HG03175 (cell line): Measurements from ENCODE around the gene PTPRN2.

Experiments used
- ATAC-seq: cut with Tn5 transposase; IDR thresholded peaks from one replicate; pipeline ENCODE4 v1.9.1; 2021; ENCODE audit warnings: mild to moderate bottlenecking, moderate library complexity; ENCODE audit not compliant: unreplicated experiment

PTPRN2 gene

DNA sequence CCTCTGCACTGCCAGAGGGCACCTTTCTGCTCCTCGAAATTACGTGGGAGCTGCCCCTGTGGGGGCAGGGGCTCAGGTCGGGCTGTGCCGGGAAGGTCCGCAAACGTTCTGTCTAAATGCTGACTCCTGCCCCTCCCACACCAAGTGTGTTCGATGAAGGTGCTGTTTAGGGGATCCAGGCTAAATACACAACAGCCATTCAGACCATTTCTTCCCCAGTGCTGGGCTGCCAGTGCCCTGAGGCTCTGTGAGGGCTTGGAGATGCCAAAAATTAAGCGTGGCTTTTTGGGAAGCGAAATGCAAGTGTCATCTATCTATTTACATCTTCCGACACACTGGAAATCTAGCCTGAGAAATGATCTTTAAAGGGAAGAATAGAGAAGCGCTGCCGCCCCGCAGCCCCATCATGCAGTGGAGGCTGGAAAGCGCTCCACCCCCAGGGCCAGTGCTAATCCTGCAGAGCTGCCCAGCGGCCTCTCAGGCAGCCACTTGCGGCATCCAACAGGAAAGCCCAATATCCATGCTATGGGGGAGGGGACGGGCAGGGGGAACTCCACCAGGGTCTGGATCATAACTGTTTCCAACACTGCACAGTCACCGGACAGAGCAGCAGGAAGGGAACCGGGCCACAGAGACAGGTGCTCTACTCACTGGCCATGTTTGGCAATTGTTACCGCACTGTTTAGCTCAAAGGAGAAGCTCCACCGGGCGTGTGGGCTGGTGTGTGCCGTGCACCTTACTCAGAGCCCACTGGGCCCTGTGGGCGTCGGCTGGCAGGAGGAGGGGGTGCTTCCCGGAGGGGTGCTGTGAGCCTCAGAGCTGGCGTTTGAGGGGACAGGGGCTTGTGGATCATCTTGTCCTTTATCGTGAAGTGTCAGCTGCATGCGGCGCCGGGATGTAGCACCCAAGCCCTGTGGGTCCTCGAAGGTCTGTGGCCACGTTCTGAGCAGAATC, 1045.3 kb downstream of the PTPRN2 start:
- no peak for ATAC-seq

- ATAC-seq: no peak
These were observed 1046.1 kb downstream of the PTPRN2 start for GRCh38 chr7:157541295-157542067.

DNA sequence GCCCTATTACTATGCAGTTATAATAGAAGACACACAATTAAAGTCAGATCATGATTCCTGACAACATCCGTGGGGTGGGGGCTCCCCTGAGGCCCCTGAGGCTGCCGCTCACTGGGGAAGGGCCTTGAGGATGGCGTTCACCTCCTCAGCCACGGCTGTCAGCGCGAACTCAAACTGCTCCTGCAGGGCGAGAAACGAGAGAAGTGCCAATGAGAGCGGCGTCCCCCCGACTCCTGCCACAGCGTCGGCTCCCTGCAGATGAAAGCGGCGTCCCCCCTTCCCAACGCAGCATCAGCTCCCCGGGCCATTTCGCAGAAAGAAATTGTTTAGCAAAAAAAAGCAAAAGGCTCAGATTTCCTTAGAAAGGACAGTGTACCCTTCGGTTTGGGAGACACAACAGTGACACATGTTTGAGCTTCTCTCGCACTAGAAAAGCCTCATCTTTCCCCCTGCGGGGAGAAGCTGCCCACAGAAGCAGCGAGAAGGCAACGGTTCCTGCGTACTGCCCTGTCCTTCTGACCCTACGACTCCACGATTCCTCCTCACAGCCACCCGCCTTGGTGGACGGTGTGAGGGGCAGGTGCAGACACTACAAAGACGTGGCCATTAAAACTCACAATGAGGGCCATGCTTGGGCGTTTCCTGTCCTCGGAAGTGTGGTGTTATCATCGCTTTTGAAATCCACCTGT, 1046.9 kb downstream of the PTPRN2 start:
- no peak for ATAC-seq

- no peak for ATAC-seq
These were observed 1047.6 kb downstream of the PTPRN2 start for GRCh38 chr7:157540020-157540419.

DNA sequence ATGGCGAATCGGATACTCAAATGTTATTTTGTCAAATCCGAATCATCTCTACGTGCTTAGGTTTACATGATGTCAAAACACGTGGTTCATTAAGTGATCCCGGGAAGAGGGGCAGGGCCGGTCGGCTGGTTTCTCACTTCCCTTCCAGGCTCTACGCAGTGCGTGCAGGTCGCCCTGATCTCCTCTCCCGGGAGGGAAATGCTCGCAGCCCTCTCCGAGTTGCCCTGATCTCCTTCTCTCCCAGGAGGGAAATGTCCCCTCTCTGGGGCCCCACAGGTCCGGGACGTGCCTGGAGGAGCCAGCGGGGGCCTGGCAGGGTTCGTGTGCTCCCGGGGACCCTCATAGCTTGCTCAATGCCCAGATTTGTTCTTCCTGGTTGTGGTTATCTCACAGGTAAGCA, 1048.1 kb downstream of the PTPRN2 start:
- no peak for ATAC-seq

GRCh38 chr7:157538735-157539134, 1048.9 kb downstream of the PTPRN2 start:
- no peak for ATAC-seq

DNA sequence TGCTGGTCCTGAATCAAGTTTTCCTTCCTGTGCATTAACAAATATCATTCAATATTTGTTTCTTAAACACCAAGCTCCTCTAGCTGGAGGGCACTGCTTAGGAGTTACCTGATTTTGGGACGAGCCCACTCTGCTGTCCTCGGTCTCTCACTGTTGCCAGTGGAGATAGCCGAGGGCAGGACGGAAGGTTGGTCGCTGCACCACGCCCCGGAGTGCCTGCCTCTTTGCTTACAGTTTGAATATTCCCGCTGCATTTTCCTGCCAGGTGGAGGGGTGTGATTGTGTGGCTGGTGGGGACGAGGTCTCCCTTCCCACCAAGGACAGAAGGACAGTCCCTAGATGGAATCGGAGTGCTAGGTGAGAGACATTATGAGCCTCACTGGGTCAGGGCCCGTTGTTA, 1049.3 kb downstream of the PTPRN2 start:
- ATAC-seq: no peak

GRCh38 chr7:157537056-157537455, 1050.6 kb downstream of the PTPRN2 start:
- ATAC-seq: no peak

DNA sequence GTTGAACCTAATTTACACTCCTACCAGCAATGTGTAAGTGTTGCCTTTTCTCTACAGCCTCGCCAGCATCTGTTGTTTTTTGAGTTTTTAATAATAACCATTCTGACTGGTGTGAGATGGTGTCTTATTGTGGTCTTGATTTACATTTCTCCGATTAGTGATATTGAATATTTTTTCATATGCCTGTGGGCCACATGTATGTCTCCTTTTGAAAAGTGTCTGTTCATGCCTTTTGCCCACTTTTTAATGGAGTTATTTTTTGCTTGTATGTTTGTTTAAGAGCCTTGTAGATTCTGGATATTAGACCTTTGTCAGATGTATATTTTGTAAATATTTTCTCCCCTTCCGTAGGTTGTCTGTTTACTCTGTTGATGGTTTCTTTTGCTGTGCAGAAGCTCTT, 1055.6 kb downstream of the PTPRN2 start:
- ATAC-seq: no peak

DNA sequence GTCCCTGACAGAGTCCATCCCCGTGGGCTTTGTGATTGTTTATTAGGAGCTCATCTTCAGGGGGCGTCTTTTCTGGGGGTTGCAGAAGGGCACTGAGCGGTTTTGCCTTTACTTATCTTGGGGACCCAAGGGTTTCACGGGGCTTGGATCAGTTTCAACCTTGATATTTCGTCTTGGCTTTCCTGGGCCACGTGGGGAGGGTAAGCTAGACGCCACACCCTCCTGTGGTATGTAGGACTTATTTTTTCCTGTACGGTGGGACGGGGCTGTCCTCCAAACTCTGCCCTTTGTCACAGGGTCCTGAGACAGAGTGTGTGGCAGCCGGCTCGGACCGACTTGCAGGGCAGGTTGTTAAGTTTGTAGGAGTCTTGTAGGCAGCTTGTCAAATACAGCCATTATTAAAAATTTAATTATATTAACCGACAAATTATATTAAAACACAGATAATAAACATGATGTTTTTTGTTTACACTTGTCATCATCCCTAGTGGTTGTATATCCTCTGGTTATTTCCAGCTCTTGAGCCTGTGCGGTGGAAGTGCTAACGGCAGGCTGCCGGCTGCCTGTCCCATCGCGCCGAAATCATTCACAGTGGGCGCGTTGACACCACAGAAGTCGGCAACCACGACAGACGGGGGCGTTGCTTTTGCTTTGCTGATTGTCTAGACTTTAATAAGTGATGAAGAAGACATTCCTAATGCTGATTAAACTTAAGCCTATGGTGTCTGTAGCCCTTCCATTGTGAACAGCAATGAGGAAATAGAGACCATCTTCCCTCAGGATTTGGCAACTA, 1057.7 kb downstream of the PTPRN2 start:
- no peak for ATAC-seq

DNA sequence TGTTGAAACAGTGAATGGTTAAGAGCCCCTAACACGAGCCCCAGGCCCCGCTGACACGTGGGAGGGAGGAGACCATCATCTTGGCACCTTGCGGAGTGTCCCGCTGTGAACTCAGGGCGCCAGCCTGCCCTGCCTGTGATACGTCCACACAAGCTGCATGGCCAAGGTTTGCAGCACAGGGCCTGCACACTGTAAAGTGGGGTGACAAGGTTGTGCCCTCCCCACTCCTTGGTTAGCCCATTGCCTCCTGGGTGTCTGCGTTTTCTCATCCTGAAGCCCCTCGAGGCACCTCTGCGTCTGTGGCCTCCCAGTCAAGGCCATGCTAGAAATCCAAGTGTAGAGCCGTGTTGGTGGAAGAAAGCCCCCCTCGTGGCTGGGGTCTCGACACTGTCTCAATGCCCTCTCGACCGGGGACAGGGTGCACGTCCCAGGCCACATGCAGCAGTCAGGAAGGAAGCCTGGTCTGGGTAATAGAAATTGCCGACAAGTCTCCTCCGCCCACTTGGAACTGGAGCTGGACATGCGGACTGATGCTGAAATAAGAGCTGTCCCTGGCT, 1058.8 kb downstream of the PTPRN2 start:
- ATAC-seq: no peak

GRCh38 chr7:157527686-157528085, 1059.9 kb downstream of the PTPRN2 start:
- no peak for ATAC-seq

DNA sequence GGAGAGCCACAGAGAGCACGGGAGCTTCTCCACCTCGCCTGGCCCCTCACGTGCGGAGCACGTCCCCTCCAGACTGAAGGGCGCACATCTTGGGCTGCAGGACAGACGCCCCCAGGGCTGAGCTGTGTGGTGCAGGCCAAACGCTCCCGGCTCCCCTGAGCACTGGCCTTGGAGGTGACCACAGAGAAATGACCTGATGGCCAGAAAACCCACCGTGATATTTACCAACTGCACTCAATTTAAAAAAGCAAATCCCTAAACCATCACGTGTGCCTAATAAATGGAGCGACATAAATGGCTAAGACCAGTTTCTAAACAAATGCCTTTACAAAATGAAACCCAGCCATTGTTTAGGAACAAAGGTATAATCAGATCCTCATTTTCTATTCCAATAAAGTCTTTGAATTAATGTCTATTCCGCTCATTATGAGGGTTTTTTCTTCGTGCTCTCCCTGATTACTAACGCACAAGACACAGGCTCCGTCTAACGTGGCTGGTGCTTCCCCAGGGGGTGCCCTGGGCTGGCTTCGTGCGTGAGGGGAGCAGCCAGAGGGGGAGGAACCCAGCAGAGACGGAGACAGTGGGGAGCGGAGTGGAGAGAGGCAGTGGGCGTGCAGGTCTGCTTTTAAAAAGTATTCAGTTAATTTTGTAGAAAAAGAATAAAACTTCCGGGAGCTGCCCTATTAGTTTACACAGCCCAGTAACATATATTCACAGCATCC, 1060.5 kb downstream of the PTPRN2 start:
- ATAC-seq: no peak

DNA sequence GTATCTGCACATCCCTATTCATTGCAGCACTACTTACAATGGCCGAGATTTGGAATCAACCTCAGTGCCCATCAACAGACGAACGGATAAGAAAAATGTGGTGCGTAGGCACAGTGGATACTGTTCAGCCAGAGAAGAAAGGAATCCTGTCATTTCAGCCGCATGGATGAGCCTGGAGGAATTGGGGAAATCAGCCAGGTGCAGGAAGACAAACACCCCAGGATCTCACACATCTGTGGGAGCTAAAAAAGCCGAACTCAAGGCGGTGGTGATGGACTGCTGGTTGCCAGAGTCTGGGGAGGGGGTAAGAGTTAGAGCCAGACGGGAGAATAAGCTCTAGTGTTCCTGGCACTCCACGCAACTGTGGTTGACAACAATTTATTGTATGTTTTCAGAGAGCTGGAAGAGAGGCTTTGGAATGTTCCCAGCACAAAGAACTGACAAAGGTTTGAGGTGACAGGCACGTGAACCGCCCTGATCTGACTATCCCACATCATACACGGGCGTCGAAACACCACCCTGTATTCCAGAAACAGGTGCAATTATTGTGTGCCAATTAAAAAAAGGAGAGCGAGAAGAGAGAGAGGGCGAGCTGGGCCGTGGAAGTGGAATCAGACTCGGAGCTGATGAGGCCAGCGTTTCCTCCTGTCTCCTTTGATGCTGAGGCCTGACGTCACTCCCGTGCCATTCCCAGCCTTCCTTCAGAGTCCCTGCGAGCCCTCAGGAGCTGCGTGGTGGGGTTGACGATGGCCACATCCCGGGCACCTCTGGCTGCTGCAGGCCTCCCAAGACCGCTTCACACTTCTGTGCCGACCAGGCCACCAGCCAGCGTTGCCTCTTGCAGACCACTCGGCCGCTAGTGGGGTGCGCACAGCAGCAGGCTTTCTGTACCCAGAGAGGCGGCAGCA, 1061.4 kb downstream of the PTPRN2 start:
- no peak for ATAC-seq

DNA sequence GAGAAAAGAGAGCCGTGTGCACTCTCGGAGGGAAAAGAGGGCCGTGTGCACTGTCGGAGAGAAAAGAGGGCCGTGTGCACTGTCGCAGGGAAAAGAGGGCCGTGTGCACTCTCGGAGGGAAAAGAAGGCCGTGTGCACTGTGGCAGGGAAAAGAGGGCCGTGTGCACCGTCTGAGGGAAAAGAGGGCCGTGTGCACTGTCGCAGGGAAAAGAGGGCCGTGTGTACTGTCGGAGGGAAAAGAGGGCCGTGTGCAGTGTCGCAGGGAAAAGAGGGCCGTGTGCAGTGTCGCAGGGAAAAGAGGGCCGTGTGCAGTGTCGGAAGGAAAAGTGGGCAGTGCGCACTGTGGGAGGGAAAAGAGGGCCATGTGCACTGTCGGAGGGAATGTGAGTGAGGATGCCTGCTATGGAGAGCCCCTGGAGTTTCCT, 1062.1 kb downstream of the PTPRN2 start:
- no peak for ATAC-seq

DNA sequence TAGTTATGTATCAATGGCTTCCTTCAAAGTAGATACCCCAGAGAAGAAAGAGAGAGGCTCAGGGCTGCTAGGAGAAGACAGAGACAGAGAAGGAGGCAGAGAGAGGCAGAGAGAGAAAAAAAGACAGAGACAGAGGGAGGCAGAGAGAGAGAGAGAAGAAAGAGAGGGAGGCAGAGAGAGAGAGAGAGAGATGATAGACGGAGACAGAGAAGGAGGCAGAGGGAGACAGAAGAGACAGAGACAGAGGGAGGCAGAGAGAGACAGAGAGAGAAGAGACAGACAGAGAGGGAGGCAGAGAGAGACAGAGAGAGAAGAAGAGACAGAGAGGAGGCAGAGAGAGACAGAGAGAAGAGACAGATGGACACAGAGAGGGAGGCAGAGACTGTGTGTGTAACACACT, 1062.9 kb downstream of the PTPRN2 start:
- ATAC-seq: no peak

DNA sequence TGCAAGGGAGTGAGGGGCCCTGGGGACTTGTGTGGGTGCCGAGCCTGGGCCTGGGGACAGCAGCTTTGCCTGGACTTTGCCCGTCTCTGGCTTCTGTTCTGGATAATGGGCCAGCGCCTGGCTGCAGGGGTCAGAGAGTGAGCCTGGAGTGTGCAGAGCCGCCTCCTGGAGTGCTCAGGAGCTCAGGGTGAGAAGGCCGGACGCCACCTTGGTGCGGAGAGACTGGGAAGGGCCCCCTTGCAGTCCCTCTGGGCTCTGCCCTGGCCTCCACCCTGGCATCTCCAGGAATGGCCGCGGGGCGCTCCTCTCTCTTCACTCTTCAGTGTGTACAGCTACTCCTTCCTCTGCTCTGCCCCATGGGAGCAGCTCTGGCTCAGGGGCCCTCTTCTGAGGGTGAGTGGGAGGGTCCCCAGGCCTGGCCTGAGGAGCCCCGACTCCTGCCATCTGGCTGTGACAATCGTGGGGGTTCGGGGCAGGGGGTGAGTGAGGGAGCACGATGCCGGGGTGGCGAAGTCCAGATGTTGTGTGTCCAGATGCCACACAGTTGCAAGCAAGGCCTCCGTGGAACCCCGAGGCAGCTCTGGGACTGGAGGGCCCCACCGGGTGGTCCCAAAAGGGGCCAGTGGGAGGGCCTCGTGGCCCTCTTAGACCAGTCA, 1063.7 kb downstream of the PTPRN2 start:
- no peak for ATAC-seq

GRCh38 chr7:157523371-157523765, 1064.3 kb downstream of the PTPRN2 start:
- no peak for ATAC-seq
